ENCODE measurements around the gene IDS.
"Not testable (repeated sequence)": the region's sequence is repeated elsewhere in the genome, so short reads cannot be mapped to it uniquely, and the experiment has no call there.

IDS gene

DNA sequence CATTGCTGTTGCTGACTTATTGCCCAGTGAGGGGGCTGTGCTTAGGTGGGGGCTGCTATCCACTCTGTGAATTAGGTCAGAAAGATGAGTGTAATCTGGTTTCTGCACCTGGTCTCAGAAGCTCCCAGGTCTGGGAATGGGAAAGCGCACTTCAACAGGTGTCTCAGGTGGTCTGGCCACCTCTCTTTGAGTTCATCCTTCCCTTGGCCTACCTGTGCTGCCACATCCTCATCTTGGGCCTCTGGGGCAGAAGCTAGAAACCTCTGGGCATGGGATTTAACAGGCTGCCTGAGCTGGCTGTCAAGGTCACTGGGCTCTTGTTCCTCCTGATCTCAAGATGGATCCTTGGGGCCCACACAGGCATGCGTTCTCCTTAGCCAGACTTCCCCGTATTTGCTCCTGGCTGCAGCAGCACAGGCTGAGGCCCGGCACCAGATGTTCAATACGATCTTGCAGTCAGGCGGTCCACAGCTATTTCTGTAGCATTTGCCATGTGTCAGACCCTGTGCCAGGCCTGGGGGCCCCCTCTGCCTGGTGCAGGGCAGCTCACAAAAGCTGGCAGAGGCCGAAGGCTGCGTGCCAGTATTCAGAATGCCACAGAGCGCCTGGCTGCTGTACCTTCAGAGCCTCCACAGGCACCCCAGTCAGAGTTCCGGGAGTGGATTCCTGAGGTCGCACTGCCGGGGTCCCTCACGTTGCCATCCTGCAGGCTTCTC is 21.4 kb upstream of the IDS start:
- DNase-seq (ENCODE audit: low read depth) = not testable (repeated sequence)

DNA sequence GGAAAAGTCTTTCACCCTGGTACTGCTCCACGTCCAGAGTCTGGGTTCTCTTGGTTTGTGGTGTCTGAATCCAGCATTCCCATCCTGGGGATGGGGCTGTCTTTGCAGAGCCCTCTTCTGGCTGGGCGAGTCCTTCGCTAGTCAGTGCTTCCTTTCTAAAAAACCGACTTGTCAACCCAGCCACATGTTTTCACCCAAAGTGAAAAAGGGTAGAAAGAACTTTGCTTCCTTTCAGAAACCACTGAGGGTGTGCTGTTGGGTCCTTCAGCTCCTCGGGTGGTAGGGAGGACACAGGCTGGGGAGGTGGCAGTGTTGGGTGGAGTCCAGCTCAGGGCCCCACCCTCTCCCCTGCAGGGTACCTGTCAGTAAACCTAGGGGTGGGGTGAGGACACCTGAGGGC is 20.8 kb upstream of the IDS start:
- DNase-seq (ENCODE audit: low read depth) = not testable (repeated sequence)

DNA sequence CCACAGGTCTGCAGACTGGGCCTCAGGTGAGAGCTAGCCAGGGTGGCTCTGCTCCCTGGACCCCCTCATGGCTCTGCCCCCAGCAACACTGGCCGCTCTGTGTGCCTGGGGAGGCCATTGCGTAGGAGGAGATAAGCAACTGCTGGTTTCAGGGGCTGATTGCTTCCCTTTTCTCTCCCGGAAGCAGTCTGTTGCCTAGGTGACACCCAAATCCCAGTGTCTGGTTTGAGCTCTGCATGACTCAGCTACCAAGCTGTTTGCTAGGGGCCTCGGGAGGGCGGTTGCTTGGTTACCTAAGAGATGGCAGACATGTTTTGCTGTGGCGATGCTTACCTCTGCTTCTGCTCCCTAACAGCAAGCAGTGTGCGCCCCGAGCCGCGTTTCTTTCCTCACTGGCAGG is 20.3 kb upstream of the IDS start:
- not testable (repeated sequence) for DNase-seq (ENCODE audit: low read depth)

DNA sequence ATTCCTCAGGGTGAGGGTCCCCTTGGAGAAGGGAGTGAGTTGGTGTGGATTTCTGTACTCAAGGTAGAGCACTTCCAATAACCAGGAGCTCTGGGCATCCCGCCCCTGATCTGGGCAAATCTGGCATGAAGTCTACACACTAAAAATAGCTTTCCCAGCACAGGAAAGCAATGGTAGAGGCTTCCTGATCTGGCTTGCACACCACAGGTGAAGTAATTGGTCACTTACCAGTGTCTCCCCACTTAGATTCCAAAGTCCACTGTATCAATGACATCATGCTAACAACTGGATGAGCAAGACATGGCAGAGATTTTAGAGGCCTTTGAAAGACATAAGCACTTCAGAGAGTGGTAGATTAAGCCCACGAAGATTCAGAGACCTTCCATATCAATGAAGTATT is 17.8 kb upstream of the IDS start:
- no peak for DNase-seq (ENCODE audit: low read depth)

DNA sequence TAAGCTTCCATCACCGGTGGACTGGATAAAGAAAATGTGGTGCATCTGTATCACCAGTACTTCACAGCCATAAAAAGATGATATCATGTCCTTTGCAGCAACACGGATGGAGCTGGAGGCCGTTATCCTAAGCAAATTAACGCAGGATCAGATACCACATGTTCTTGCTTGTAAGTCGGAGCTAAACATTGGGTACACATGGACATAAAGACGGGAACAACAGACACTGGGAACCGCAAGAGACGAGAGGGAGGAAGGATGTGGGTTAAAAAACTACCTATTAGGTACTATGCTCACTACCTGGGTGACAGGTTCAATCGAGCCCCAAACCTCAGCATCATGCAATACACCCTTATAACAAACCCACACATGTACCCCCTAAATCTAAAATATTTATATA is 16.3 kb upstream of the IDS start:
- no peak for DNase-seq (ENCODE audit: low read depth)

DNA sequence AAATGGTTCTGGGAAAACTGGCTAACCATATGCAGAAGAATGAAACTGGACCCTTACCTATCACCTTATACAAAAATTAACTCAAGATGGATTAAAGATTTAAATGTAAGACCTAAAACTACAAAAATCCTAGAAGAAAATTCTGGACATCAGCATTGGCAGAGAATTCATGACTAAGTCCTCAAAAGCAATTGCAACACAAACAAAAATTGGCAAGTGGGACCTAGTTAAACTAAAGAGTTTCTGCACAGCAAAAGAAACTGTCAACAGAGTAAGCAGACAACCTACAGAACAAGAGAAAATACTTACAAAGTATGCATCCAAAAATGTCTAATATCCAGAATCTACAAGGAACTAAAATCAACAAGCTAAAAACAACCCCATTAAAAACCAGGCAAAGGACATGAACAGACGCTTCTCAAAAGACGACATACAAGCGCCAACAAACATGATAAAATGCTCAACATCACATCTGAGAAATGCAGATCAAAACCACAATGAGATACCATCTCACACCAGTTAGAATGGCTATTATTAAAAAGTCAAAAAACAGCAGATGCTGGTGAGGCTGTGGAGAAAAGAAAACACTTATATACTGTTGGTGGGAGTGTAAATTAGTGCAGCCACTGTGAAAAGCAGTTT is 15.7 kb upstream of the IDS start:
- DNase-seq (ENCODE audit: low read depth) = not testable (repeated sequence)

DNA sequence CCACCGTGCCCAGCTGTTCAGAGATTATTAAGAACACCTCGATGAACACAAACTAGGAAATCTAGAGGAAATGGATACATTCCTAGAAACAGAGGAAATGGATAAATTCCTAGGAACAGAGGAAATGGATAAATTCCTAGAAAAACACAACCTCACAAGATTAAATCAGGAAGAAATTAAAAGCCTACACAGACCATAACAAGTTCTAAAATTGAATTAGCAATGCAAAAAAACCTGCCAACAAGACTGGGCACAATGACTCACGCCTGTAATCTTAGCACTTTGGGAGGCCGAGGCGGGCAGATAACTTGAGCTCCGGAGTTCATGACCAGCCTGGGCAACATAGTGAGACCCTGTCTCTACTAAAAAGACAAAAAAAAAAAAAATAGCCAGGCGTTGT is 13.1 kb upstream of the IDS start:
- DNase-seq (ENCODE audit: low read depth) = no peak

DNA sequence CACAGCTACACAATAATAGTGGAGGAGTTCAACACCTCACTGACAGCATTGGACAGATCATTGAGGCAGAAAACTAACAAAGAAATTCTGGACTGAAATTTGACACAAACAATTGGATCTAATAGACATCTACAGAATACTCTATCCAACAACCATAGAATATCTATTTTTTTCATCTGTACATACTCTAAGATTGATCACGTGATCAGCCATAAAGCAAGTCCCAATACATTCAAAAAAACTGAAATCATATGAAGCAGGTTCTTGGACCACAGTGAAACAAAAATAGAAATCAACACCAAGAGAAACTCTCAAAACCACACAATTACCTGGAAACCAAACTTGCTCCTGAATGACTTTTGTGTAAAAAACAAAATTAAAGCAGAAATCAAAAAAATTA is 12.2 kb upstream of the IDS start:
- DNase-seq (ENCODE audit: low read depth) = no peak

DNA sequence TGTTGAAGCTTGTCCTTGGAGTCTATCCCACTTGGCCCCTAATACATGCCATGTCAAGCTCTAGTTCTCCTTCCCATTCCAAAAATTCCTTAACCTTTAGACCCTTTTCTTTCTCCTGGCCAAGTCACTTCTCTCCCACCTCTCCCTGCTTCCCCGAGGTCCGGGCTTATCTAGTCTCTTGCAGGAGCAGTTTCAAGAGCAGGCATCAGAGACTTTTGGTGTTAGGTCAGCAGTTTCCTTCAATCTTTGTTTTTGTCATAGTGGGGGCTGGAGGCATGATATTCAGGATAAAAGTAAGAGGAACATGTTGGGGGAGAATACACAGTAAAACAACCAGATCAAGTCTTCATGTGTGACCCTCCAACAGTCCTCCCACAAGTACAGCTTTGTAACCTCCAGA is 11.5 kb upstream of the IDS start:
- no peak for DNase-seq (ENCODE audit: low read depth)

DNA sequence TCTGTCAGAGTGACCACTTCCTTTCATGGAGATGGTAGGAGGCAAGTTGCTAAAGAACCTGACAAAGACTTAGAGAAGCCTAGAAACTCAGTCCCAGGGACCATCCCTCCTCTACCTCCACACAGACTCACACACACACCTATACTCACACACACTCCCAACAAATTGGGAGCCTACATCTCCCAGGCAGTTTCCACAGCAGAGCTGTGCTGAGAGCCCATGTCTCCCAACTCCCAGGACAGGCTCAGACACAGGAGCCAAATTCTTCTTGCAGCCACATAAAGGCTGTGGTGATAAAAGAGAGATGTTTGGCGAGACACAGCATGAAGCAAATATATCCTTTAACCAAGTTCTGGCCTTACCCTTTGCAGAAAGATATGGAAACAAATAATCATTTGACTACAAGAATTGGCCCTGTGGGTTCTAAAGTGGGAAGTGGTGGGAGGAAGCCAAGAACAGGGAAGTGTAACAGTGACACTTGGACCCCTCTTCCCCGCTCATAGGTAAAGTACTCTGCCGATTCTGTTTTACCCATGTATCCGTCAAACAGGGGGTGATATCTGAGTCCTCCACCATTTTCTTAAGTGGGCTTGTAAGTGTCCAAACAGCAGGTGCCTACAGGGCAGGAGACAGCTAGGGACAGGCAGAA is 11.0 kb upstream of the IDS start:
- no peak for DNase-seq (ENCODE audit: low read depth)

DNA sequence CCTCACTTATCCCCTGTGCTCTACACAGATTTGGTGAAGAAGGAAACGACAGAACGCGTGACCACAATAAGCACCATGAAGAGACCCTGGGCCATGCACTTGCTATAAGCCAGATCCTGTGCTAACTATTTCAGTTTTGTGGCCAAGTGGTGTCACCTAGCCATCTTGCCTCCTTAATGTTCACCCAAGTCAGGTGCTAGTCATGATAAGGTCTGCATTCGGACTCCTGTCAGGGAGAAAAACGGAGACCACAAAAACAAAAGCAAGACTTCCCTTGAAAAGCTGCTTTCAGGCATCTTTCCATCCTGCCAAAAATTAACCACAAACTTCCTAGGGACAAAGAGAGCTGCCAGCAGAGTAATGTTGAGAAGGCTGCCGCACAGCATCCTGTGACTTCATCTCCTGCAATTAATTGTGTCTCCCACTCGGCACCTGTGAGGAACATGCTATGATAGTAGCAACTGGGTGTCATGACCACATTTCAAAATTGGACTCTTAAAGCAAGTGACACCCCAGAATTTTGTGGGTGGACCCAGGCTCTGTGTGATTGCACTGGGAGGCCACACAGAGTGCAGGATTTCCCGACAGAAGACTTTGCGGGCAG is 8.8 kb upstream of the IDS start:
- DNase-seq (ENCODE audit: low read depth) = peak; percentile 51

DNA sequence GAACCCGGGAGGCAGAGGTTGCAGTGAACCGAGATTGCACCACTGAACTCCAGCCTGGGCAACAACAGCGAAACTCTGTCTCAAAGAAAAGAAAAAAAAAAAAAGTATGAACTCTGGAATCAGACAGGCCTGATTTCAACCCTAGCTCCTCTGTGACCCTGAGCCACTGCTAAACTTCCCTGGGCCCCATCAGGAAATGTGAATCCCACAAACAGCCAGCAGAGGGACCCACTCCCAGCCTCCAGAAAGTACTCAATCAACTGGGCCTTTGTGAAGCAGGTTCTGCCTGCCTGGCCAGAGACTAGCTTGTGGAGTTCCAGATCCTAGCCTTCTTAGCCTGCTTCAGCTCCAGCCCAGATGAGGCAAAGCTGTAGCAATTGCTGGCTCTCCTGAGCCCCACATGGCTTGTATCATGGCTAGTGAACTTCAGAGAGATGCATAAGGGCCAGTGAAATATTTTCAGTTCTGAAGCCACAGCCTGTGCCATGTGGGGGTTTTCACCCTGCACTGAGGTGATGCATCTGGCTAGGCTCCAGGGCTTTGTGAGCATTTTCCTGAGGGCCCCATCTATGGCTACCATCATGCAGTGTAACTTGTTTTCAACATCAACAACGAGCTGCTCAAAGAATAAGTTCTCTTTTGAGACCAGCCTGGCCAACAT is 7.2 kb upstream of the IDS start:
- no peak for DNase-seq (ENCODE audit: low read depth)

DNA sequence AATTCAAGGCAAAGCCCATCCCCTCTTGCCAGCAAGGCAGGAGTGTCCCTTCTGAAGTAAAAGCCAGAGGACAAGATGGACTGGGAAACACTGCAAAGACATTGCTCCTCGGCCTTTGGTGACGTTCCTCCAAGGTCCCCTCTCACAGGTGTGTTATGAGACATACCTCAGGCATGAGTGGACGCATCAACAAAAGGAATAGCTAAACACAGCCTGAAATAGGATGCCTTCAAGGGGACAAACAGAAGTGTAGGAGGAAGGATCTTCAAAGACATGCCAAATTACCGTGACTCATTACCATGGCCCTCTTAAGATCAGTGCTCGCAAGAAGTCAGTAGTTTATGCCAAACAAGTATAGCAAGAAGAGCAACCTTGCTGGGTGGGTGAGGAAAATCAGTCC is 6.0 kb upstream of the IDS start:
- no peak for DNase-seq (ENCODE audit: low read depth)

DNA sequence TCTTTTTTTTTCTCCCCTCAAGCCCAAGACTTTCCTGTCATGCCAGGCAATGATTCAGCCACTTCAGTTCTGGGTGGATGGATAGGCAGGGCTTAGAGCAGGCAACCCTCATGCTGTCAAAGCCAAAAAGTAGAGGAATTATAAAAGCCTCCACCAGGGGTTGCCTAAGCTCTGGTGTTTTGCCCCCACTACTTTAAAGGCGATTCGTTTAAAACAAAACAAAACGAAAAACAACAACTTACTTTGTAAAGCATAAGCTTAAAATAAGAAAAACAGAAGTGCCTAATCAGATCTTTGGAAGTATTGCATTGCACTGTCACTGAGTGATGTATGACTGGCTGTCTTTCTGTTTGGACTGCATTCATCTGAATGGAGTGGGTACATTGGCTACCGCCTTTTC is 5.3 kb upstream of the IDS start:
- no peak for DNase-seq (ENCODE audit: low read depth)

DNA sequence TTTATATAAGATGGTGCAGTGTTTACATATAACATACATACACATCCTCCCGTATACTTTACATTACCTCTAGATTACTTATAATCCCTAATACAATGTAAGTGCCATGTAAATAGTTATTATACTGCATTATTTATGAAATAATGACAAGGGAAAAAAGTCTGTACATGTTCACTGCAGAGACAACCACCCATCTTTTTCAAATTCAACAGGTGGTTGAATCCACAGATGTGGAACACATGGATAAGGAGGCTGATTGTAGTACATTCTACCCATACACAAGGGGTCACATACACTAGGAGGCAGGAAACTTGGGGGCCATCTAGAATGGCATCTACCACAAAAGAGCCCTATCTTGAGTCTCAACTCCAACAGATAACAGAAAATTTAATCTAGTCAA is 3.4 kb upstream of the IDS start:
- no peak for DNase-seq (ENCODE audit: low read depth)

DNA sequence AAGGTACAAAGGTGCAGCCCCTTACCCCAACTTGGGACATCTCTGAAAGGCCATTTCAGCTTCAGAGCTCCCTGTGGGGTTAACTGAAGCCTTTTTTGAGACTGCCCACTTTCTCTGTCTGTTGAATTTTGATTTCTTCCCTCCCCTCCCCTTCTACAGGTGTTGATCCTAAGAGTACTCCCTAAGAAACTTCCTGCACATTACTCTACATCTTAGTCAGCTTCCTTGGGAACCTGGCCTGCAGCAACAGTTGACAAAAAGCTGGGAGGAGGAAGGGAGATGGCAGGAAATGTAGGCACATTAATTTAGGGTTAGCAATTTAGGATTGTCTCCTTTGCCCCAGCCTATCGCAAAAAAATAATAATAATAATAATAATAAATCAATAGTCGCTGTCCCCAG is 1.2 kb upstream of the IDS start:
- DNase-seq (ENCODE audit: low read depth) = no peak

DNA sequence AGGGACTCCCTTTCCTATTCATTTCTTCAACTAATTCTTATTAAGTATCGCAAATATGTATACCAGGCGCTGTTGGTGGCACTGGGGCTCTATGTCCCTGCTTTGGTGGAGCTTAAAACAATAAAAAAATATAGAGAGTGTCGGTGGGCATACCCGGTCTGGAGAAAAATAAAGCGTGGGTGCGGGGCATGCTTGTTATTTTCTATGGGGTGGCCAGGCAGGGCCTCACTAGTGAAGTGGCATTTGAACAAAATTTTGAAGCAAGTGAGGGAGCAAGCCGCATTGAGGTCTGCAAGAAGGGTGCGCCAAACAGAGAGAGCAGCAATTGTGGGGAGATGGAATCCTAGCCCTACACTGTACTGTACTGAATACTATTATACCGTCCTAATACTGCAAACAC is 565 bp upstream of the IDS start:
- DNase-seq (ENCODE audit: low read depth) = no peak

DNA sequence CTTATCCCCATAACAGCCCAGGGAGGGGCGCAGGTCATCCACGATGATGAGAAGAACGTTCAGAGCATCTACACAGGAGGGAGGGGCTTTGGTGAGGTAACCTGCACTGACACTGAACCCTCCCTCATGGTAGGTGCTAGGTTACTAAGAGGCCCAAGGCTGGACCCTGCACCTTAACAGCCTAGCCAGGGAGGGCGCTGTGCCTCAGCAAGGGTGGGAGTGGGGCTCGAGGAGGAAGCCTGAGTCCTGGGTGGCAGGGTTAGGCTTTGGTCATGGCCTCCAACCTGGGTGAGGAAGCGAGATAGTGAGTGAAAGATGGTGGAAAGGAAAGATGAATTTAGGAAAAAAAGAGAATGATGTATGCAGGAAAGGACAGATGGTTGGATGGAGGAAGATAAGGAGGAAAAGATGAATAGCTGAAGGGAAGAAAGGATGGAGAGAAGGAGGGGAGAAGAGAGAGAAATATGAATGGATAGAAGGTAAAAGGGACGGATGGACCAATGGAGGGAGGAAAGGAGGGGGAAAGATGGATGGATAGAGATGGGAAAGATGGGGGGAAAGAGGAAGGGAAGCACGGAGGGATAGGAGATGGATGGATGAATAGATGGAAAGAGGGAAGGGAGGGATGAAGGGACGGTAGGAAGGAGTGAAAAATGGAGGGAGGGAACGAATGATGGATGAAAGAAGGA is 736 bp downstream of the IDS start:
- no peak for DNase-seq (ENCODE audit: low read depth)

DNA sequence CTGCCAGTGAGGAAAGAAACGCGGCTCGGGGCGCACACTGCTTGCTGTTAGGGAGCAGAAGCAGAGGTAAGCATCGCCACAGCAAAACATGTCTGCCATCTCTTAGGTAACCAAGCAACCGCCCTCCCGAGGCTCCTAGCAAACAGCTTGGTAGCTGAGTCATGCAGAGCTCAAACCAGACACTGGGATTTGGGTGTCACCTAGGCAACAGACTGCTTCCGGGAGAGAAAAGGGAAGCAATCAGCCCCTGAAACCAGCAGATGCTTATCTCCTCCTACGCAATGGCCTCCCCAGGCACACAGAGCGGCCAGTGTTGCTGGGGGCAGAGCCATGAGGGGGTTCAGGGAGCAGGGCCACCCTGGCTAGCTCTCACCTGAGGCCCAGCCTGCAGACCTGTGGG is 1.7 kb downstream of the IDS start:
- DNase-seq (ENCODE audit: low read depth) = not testable (repeated sequence)

DNA sequence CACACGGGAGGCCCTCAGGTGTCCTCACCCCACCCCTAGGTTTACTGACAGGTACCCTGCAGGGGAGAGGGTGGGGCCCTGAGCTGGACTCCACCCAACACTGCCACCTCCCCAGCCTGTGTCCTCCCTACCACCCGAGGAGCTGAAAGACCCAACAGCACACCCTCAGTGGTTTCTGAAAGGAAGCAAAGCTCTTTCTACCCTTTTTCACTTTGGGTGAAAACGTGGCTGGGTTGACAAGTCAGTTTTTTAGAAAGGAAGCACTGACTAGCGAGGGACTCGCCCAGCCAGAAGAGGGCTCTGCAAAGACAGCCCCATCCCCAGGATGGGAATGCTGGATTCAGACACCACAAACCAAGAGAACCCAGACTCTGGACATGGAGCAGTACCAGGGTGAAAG is 2.2 kb downstream of the IDS start:
- DNase-seq (ENCODE audit: low read depth) = not testable (repeated sequence)

DNA sequence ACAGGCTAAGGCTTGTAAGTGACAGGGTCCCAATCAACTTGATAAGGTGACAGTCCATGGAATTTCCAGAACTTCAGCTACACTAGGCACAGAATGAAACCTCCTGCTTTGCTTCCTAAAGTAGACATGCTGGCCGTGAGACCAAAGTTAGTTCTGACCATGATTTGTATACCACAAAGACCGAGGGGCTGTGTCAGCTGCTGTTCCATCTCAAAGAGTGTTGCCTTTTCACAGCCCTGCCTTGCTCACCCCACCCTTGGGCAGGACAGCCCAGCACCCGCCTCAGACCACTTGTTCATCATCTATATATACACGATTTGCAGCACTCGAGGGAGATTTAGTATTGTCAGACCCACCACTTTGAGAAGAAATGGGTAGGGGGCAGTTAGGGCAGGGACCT is 5.3 kb downstream of the IDS start:
- DNase-seq (ENCODE audit: low read depth) = no peak

DNA sequence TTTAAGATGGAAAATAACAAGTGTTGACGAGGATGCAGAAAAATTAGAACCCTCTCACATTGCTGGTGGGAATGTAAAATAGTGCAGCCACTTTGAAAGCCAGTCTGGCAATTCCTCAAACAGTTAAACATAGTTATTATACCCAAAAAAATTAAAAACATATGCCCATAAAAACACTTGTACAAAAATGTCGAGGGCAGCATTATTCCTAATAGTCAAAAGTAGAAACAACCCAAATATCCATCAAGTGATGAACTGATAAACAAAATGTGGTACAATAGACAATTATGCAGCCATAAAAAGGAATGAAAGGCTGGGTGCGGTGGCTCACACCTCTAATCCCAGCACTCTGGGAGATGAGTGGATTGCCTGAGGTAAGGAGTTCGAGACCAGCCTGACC is 6.3 kb downstream of the IDS start:
- DNase-seq (ENCODE audit: low read depth) = no peak

Data from CMK (cell line).